Measurements from ENCODE around the gene P4HTM.

Gene P4HTM

DNA sequence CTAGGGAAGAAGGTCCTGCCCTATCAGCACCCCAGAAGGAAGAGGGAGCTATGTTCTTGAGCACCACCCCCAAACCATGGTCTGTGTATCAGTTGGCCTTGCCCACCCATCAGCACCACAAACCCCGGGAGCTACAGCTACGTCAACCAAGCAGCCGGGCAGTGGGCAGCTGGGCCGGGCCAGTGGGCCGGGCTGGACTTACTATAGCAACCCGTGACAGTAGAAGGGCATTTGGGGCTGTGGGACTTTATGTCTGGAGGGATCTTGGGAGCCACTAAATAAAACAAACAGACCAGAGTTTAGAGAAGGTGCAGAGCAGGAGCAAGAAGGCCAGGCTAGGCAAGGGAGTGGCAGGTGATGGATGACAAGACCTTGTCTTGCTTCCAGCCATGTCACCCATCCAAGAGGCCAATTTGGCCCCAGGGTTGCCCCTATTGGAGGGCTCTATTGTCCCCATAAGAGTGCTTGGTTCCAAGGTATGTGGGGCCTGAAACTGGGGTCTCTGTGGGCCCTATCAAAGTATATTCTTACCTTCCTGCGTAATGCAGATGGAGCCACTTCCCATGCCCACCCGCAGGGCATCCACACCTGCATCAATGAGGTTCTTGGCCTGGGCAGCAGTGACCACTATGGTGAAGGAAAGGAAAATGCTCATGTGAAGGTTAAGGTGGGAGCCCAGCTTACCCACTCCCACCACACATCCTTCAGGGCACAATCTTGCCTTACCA, 35.9 kb downstream of the P4HTM start:
- DNase-seq, result no peak

- DNase-seq, result no peak
Observed at GRCh38 chr3:49026536-49026935, 36.5 kb downstream of the P4HTM start.

DNA sequence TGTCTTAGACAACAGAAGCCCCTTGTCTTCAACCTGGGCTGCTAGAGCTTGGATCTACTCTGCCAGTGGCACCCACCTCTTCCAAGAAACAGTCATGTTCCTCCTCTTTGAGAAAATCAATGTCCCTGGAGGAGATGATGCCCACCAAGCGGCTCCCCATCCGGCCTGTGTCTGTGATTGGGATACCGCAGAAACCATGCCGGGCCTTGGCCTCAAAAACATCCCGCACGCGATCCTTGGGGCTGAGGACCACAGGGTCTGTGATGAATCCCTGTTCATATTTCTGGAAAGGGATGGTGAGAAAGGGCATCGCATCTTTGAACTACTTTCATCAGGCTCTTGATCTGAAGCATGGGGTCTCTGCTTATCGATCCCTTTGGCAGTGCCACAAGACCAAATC, 37.6 kb downstream of the P4HTM start:
- DNase-seq, result no peak

DNA sequence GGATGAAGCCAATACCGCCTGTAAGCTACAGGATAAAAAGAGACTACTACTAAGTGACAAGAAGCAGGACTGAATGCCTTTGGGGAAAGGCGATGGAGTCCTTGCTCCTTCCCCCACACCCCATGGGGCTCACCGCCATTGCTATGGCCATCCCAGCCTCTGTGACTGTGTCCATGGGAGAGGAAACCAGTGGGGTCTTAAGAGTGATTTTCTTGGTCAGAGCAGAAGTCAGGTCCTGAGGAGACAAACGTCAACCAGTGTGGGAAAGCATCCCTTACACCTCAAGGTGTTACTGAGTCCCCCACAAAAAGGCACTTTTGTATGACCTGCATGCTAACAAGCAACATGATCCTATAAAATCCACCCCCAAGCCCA, 38.2 kb downstream of the P4HTM start:
- no peak for DNase-seq

DNA sequence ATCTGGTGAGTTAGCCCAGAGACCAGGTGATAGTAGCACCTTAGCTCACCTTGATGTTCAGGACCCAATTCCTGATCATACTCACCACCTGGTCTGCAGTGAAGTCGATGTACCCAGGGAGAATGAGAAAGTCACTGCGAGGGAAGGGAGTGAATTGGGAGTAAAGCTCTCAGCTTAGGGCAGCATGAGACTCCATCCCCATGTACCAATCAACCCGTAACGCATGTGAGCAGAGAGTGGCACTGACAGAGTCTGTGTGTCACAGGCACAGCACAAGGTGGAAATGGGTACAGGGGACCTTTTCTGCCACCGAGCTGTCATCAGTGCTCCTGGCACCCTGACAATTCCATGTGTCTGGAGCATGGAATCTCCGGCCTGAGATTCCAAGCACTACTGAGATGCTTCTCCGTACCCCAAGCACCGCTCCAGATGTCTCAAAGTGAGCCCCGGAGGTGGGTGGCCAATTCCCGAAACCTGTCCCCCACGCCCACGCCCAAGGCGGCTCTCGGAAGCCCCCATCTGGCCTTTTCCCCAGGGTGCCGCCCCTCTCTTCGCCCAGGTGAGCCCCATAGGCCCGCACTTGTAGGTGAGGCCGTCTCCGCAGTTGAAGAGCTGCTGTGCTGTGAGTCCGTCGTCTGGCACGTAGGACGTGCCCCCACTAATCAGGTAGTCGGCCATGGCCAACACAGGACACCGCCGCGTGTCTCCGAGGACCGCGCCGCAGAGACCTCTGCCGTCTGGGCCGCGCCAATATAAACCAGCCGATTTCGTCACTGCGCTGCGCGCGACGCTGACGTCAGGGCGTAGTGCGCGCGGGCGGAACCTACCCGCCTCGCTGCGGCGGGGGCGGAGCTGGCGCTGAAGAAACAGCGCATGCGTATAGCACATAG, 38.9 kb downstream of the P4HTM start, which contains the start of gene IMPDH2:
Gene IMPDH2, minus strand, starts transcription at position 726 of the 890 bp plus-strand sequence. Its CDS starts 48 bp downstream, at position 678.
- DNase-seq, result peak; percentile 89 to 91

DNA sequence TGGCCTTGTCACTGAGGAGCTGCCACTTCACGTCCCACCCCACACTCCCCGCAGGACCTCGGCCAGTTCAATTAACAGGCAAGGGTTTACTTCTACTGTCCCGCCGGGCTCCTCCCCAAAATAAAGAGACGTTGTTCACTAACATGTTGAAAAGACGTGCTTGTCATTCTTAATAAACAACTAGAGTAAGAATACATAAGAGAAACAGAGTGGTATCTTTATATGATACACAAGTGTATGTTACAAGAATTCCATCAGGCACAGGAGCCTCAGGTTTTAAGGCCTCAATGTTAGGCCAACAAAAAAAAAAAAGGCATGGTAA, 39.5 kb downstream of the P4HTM start:
- no peak for DNase-seq

GRCh38 chr3:49030321-49030720, 40.3 kb downstream of the P4HTM start:
- no peak for DNase-seq

- no peak for DNase-seq
Observed at GRCh38 chr3:49032646-49033304, 42.7 kb downstream of the P4HTM start.

GRCh38 chr3:49034650-49035049, 44.6 kb downstream of the P4HTM start:
- no peak for DNase-seq

DNA sequence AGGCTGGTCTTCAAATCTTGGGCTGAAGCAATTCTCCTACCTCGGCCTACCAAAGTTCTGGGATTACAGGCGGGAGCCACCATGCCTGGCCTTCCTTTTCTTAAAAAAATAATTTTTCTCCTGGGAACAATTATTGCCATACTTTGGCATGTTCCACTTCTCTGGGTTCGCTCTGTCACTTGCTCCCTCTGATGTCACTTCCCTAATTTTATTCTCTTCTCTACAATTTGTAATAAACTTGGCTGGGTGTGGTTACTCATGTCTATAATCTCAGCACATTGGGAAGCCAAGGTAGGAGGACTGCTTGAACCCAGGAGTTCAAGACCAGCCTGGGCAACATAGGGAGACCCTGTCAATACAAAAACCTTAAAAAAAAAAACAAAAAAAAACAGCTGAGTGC, 45.2 kb downstream of the P4HTM start:
- DNase-seq, result no peak

DNA sequence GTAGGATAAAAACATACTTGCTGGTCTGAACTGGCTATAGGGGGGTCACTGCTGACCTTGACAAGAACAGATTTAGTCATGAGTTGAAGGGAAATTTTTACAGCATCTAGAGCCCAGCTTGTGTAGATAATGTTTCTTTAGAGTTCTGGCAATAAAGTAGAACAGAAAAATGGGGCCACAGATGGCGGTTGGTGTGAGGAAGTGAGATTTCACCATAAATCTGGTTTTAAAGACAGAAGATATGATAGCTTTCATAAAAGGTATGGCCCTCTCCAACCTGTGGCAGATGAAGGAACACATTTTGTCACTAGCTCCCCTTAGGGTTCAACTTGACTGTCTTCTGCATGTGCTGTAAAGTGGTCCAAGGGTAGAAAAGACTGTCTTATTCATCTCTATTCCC, 63.5 kb downstream of the P4HTM start:
- no peak for DNase-seq

GRCh38 chr3:49054344-49054862, 64.4 kb downstream of the P4HTM start:
- no peak for DNase-seq

All from activated CD4-positive, alpha-beta T cell treated with anti-CD3 and anti-CD28 coated beads, Interleukin-2, amount 50 U/mL, for 4 hours (primary cell).